ENCODE measurements around the gene CC2D1B. TPM values are rescaled to one million over a fixed set of nuclear protein-coding genes. Genes with fewer than 3 reads are reported as not detected.

Gene CC2D1B
- total RNA-seq, 1 experiment from 2014 or later: 24.3 TPM

DNA sequence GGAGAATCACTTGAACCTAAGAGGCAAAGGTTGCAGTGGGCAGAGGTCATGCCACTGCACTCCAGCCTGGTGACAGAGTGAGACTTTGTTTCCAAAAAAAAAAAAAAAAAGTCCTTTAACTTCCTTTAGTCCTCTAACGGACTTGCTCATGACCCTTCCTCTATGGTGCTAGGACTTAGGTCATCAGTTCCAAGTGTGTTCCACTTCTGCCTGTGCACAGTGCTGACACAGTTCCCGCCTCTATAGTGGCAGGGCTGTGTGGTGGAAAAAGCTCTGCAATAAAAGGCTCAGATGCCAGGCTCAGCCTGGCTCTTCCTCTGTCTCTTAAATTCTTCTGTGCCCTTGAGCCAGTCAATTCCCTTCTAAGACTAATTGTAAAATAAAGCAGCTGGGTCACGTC, 22.0 kb downstream of the CC2D1B start:
- H2BK5ac ChIP-seq (ENCODE audit: insufficient read length, low read length): no peak overlapping the region
- no peak overlapping the region for H3K27ac ChIP-seq (ENCODE audit: insufficient read length, low read depth, low read length)
- H4K8ac ChIP-seq (replicated peaks; ENCODE audit: insufficient read length, low read depth, low read length): no peak overlapping the region
- Mint-ChIP-seq H3K27ac (no peak overlapping the region), H3K9me3 (no peaks in the 10 kb centered on the region), H3K36me3 (ENCODE audit: insufficient read depth in 1 of 3, low read depth in 3 of 3) (peaks cover 1 to 21% (median 15%) of the 10 kb centered on the region in 3 experiments; a peak in 6 of 7 replicates), H3K27me3 (ENCODE audit: low read depth) (no peaks in the 10 kb centered on the region), H3K4me1 (peaks cover 0 to 2% of the 10 kb centered on the region in 2 experiments; a peak in 1 of 4 replicates), H3K4me3 (no peak overlapping the region)
- H3K9ac ChIP-seq (ENCODE audit: extremely low read depth, insufficient read length, low read length): no peak overlapping the region
- no peak overlapping the region for H3K18ac ChIP-seq (ENCODE audit: insufficient read length, low read depth, low read length)
- H3K4ac ChIP-seq (ENCODE audit: low read depth, low read length): no peak overlapping the region
- no peak overlapping the region for H4K91ac ChIP-seq (ENCODE audit: insufficient read length, low read depth, low read length)
- no peaks in the 10 kb centered on the region for H4K20me1 ChIP-seq (ENCODE audit: control insufficient read depth, insufficient read depth, insufficient read length)
- no peak for DNase-seq
- H2AFZ ChIP-seq (ENCODE audit: low read length): no peak overlapping the region
- H3K27me3 ChIP-seq (ENCODE audit: insufficient read depth, low read length): no peaks in the 10 kb centered on the region
- H4K5ac ChIP-seq (ENCODE audit: insufficient read length, low read depth, low read length): no peak overlapping the region
- H3T11ph ChIP-seq (ENCODE audit: low read length): no peak overlapping the region
- H2BK20ac ChIP-seq (ENCODE audit: low read depth, low read length, poor library complexity, severe bottlenecking): no peak overlapping the region
- H3K79me2 ChIP-seq (ENCODE audit: insufficient read depth, low read length): no peaks in the 10 kb centered on the region
- H3K56ac ChIP-seq (ENCODE audit: insufficient read length, low read depth, low read length): no peak overlapping the region
- no peaks in the 10 kb centered on the region for H3K9me3 ChIP-seq (ENCODE audit: control insufficient read depth, low read depth, low read length)
- no peak overlapping the region for H3K23ac ChIP-seq (ENCODE audit: insufficient read length, low read depth, low read length)
- H3K14ac ChIP-seq (ENCODE audit: insufficient read depth, low read length): no peak overlapping the region
- TF ChIP-seq, protein P1, sequence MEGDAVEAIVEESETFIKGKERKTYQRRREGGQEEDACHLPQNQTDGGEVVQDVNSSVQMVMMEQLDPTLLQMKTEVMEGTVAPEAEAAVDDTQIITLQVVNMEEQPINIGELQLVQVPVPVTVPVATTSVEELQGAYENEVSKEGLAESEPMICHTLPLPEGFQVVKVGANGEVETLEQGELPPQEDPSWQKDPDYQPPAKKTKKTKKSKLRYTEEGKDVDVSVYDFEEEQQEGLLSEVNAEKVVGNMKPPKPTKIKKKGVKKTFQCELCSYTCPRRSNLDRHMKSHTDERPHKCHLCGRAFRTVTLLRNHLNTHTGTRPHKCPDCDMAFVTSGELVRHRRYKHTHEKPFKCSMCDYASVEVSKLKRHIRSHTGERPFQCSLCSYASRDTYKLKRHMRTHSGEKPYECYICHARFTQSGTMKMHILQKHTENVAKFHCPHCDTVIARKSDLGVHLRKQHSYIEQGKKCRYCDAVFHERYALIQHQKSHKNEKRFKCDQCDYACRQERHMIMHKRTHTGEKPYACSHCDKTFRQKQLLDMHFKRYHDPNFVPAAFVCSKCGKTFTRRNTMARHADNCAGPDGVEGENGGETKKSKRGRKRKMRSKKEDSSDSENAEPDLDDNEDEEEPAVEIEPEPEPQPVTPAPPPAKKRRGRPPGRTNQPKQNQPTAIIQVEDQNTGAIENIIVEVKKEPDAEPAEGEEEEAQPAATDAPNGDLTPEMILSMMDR (conservative IDR thresholded peaks at IDR 0.05): no peak
- no peaks in the 10 kb centered on the region for H3K79me1 ChIP-seq (ENCODE audit: insufficient read depth, low read depth, low read length, poor library complexity, severe bottlenecking)
- H3K4me1 ChIP-seq (ENCODE audit: insufficient read depth, low read length): no peaks in the 10 kb centered on the region
- no peak overlapping the region for H3K4me2 ChIP-seq (ENCODE audit: insufficient read depth, insufficient read length, low read length)
- no peak overlapping the region for H2AK5ac ChIP-seq (ENCODE audit: insufficient read length, low read length)
- H3K23me2 ChIP-seq (ENCODE audit: insufficient read length, low read depth, low read length, poor library complexity, severe bottlenecking): no peaks in the 10 kb centered on the region
- no peak overlapping the region for H2BK12ac ChIP-seq (ENCODE audit: insufficient read length, low read depth, low read length)
- no CpG with 5 or more reads among the region's 3 CpGs for WGBS (ENCODE audit: extremely low coverage, insufficient read length, low lambda C conversion rate)
- H2BK120ac ChIP-seq (ENCODE audit: low read depth, low read length, poor library complexity, severe bottlenecking): no peak overlapping the region
- no peak overlapping the region for H2BK15ac ChIP-seq (ENCODE audit: low read depth, low read length)

Measured in H9 (cell line).